Gastroesophageal sphincter (tissue), 4 donors: Measurements from ENCODE around the gene LYVE1. TPM values are rescaled to one million over a fixed set of nuclear protein-coding genes. Genes with fewer than 3 reads are reported as not detected.

Source experiments
- ATAC-seq: fragments of 150-250 bp; one replicate; pipeline ENCODE4 v1.9.1; 2016; ENCODE audit warnings: mild to moderate bottlenecking, moderate library complexity
- H3K27ac ChIP-seq, 4 donors: fragments of 200-600 bp; sonication (generic) in 3 of 4; 1 replicate in 3 of 4; 2 replicates in 1 of 4; pipeline ENCODE4 v1.5.1; 2016 to 2019
- H3K27me3 ChIP-seq: fragments of 200-600 bp; sonication (generic); one replicate; pipeline ENCODE4 v1.5.1; 2019
- H3K36me3 ChIP-seq, 2 donors: fragments of 200-600 bp; sonication (generic); one replicate each; pipeline ENCODE4 v1.5.1; 2019; ENCODE audit warnings: control low read depth in 1 of 2
- H3K4me1 ChIP-seq, 3 donors: fragments of 200-600 bp; sonication (generic); 1 replicate in 2 of 3; 2 replicates in 1 of 3; pipeline ENCODE4 v1.5.1; 2016 to 2019; ENCODE audit warnings: control low read depth in 2 of 3
- H3K4me3 ChIP-seq, 2 donors: fragments of 200-600 bp; sonication (generic); one replicate each; pipeline ENCODE4 v1.5.1; 2019; ENCODE audit warnings: mild to moderate bottlenecking in 1 of 2, moderate library complexity in 1 of 2
- H3K9me3 ChIP-seq, 3 donors: fragments of 200-600 bp; sonication (generic); one replicate each; pipeline ENCODE4 v1.5.1; 2017 to 2019; ENCODE audit warnings: control low read depth in 2 of 3
- EP300 ChIP-seq: sonication (generic); formaldehyde crosslinking; IDR thresholded peaks from one replicate; pipeline ENCODE4 v1.6.1; 2017; ENCODE audit warnings: antibody characterized with exemption, mild to moderate bottlenecking
- POLR2A ChIP-seq, 2 donors: fragments of 450-650 bp; IDR thresholded peaks; one replicate each; pipeline ENCODE4 v1.6.1; 2017; ENCODE audit warnings: antibody characterized with exemption in 2 of 2, mild to moderate bottlenecking in 2 of 2, moderate library complexity in 1 of 2
- POLR2AphosphoS5 ChIP-seq: sonication (generic); formaldehyde crosslinking; IDR thresholded peaks from one replicate; pipeline ENCODE4 v1.6.1; 2017; ENCODE audit warnings: antibody characterized with exemption
- WGBS, 2 donors: methylation state at CpG; one replicate each; pipeline ENCODE4 v1.1.5; 2018; ENCODE audit warnings: low coverage in 1 of 2; 5-methylcytosine and 5-hydroxymethylcytosine counted together
- total RNA-seq, 4 donors: library from RNA; depleted of rRNA; stranded (reverse); fragments of >200 nt; gene quantifications; one replicate each; pipeline ENCODE4 v1.1.0, GENCODE V29; 2016
- TF ChIP-seq, protein P1 (sequence below), 4 experiments: fragments of 200-600 bp in 2 of 4; fragments of 450-650 bp in 2 of 4; sonication (generic) in 1 of 4; IDR thresholded peaks; one replicate each; pipeline ENCODE4 v1.5.1; 2017 to 2019; ENCODE audit warnings: antibody characterized with exemption in 4 of 4, mild to moderate bottlenecking in 2 of 4, moderate library complexity in 2 of 4

LYVE1 gene, protein sequence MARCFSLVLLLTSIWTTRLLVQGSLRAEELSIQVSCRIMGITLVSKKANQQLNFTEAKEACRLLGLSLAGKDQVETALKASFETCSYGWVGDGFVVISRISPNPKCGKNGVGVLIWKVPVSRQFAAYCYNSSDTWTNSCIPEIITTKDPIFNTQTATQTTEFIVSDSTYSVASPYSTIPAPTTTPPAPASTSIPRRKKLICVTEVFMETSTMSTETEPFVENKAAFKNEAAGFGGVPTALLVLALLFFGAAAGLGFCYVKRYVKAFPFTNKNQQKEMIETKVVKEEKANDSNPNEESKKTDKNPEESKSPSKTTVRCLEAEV
- 100 to 1,000 TPM in 2 of 4 donors, 10 to 100 TPM in 2; 13.2 to 191 (median 102) TPM for total RNA-seq

DNA sequence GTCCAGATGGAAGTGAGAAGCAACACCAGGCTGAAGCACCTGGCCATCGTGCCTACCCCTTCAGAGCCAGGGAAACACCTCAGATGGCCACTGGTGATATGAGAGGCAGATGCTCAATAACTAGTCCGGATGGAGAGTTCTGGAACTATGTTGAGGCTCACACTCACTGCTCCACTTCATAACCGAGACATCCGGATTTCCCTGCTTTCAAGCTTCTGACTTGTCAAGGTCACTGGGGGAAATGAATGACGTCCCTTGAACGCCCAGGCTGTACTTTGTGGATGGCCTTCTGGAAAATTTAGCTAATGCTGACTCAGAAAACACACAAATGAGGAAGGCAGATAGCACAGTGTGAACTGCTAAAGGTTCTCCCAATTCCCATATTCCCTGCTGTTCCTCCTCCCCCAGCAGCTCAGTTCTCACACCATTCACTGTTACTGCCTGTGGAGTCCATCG is at the start of gene LYVE1:
TSS of gene LYVE1 (minus strand) at position 180 of the 456 bp plus-strand sequence. CDS start at position 47, 133 bp downstream.
- Histone ChIP-seq H3K4me1 (peaks cover 5 to 22% (median 7%) of the 10 kb centered on the region in 3 donors), H3K27ac (peak within 1 kb of the TSS in 3 of 4 donors; percentile 46 to 50 (median 48)), H3K9me3 (no peaks in the 10 kb centered on the region), H3K36me3 (peaks cover 0 to 6% of the 10 kb centered on the region in 2 donors), H3K27me3 (no peaks in the 10 kb centered on the region), H3K4me3 (peak within 1 kb of the TSS; percentile 12 to 32)
- TF ChIP-seq POLR2A (IDR thresholded peaks at IDR 0.05) (peak; percentile 35 to 36), POLR2AphosphoS5 (peak; percentile 45), EP300 (no peak)
- TF ChIP-seq, protein P1, sequence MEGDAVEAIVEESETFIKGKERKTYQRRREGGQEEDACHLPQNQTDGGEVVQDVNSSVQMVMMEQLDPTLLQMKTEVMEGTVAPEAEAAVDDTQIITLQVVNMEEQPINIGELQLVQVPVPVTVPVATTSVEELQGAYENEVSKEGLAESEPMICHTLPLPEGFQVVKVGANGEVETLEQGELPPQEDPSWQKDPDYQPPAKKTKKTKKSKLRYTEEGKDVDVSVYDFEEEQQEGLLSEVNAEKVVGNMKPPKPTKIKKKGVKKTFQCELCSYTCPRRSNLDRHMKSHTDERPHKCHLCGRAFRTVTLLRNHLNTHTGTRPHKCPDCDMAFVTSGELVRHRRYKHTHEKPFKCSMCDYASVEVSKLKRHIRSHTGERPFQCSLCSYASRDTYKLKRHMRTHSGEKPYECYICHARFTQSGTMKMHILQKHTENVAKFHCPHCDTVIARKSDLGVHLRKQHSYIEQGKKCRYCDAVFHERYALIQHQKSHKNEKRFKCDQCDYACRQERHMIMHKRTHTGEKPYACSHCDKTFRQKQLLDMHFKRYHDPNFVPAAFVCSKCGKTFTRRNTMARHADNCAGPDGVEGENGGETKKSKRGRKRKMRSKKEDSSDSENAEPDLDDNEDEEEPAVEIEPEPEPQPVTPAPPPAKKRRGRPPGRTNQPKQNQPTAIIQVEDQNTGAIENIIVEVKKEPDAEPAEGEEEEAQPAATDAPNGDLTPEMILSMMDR (IDR thresholded peaks at IDR 0.05): no peak
- WGBS, 2 donors: 8 to 58% methylated on average over 1 to 6 of the region's 7 CpGs
- peak; percentile 81 for ATAC-seq

DNA sequence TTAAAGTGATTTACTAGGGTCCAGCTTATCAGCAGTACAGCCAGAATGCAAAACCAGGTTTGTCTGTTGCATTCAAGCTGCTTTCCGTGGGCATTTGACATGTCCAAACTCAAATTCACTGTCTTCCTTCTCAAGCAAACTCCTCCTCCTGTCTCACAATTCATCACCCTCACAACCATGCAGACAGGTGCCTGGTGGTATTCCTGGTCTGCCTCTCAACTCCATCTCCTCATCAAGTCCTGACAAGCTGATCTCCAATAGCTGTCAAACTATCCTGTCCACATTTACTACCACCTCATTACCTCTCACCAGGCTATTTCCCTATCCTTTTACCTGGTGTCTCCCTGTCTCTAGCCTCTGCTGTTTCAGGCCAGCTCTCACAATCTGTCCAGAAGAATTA is 49.1 kb upstream of the LYVE1 start:
- TF ChIP-seq EP300 (no peak), POLR2A (IDR thresholded peaks at IDR 0.05) (no peak), POLR2AphosphoS5 (no peak)
- TF ChIP-seq, protein P1 (IDR thresholded peaks at IDR 0.05): no peak
- ATAC-seq: no peak
- Histone ChIP-seq H3K27me3 (no peaks in the 10 kb centered on the region), H3K4me3 (no peak overlapping the region), H3K4me1 (peaks cover 12 to 31% (median 15%) of the 10 kb centered on the region in 3 donors), H3K9me3 (no peaks in the 10 kb centered on the region), H3K36me3 (peaks cover 0 to 31% of the 10 kb centered on the region in 2 donors), H3K27ac (peak overlapping the region; percentile 81 to 94 (median 88))
- WGBS, 2 donors: 43 to 64% methylated on average over 1 of the region's 1 CpG

DNA sequence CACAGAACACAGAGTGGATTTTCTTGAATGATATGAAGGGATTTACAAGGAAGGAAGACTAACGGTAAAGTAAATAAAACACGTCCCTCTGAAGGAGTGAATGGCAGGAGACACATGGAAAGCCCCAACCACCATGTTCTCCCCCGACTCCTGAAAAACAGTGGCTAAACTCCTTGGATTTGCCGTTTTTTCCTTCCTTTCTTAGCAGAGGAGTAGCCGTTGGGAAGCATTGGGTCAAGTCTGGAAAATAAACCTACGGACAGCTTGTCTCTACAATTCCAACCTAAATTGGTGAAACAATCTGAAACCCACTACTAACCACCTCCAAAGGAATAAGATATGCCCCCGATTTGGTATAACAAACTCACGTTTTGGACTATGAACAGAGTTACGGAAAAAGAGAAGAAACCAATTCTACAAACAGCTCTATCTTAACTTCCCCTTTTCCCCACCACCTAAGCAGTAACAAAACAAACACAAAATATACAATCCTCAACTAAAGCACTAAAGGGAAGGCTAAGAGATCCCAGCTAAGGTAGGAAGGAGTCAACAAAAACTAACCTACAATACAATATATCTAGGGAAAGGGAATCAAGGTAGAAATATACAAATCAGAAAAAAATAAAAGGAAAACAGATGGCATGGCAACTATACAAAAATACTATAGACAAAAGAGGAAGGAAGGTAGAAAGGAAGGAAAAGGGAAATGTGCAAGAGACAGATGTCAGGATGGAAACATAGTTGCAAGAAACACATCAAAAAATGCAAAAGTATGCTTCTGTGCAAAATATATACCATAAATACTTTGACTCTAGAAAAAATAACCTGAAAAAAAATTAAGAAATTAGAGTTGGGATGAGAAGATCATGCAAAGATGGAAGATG is 43.8 kb upstream of the LYVE1 start:
- no peak for ATAC-seq
- Histone ChIP-seq H3K4me3 (no peak overlapping the region), H3K9me3 (no peaks in the 10 kb centered on the region), H3K27ac (peak overlapping the region in 3 of 4 donors; percentile 53 to 85 (median 53)), H3K27me3 (no peaks in the 10 kb centered on the region), H3K4me1 (peaks cover 4 to 33% (median 6%) of the 10 kb centered on the region in 3 donors), H3K36me3 (peaks cover 0 to 54% of the 10 kb centered on the region in 2 donors)
- TF ChIP-seq POLR2A (IDR thresholded peaks at IDR 0.05) (no peak), EP300 (no peak), POLR2AphosphoS5 (no peak)
- TF ChIP-seq, protein P1 (IDR thresholded peaks at IDR 0.05): no peak
- 77 to 81% methylated on average over 8 to 9 of the region's 9 CpGs for WGBS, 2 donors

DNA sequence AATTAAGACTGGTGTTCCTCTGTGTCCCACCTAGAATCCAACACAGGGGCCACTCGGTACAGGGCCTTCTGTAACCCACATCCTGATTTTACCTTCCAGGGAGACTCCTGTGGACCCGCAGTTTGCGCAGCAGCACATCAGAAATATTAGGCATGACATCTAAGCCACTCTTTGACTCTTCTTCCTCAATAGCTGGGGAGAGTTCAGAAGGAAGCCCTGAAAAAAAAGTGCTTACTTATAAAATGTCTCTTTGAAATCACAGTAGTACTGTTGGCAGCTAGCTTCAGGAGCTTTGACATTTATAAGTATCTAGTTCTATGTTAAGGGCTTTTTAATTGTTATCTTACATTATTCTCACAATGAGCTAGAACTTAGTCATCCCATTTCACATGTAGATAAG is 41.2 kb upstream of the LYVE1 start:
- Histone ChIP-seq H3K36me3 (peaks cover 0 to 75% of the 10 kb centered on the region in 2 donors), H3K4me3 (no peak overlapping the region), H3K4me1 (peaks cover 4 to 53% (median 6%) of the 10 kb centered on the region in 3 donors), H3K9me3 (no peaks in the 10 kb centered on the region), H3K27ac (peak overlapping the region; percentile 59 to 86 (median 76)), H3K27me3 (no peaks in the 10 kb centered on the region)
- ATAC-seq: no peak
- no peak for TF ChIP-seq EP300
- 94 to 100% methylated on average over 1 to 3 of the region's 3 CpGs for WGBS, 2 donors

DNA sequence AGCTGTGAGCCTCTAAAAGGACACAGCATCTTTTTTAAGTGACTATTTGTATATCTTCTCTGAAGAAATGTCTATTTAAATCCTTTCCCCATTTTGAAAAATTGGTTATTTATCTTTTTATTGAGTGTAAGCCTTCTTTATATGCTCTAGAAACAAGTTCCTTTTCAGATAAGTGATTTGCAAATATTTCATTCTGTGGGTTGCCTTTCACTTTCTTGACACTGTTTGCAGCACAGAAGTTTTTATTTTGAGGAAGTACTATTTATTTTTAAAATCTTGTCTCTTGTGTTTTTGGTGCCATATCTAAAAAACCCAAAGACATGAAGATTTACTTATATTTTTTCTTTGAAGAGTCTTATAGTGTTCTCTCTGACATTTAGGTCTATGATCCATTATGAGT is 40.1 kb upstream of the LYVE1 start:
- H3K4me1 ChIP-seq: peaks cover 4 to 63% (median 6%) of the 10 kb centered on the region in 3 donors
- peak overlapping the region; percentile 21 to 86 (median 72) for H3K27ac ChIP-seq
- H3K27me3 ChIP-seq: no peaks in the 10 kb centered on the region
- no peak overlapping the region for H3K4me3 ChIP-seq
- H3K36me3 ChIP-seq: peaks cover 0 to 77% of the 10 kb centered on the region in 2 donors
- no peak for ATAC-seq
- no peaks in the 10 kb centered on the region for H3K9me3 ChIP-seq
- TF ChIP-seq EP300 (no peak), POLR2AphosphoS5 (no peak), POLR2A (IDR thresholded peaks at IDR 0.05) (no peak)
- TF ChIP-seq, protein P1 (IDR thresholded peaks at IDR 0.05): no peak
